ENCODE measurements around the gene SMYD3. TPM values are rescaled to one million over a fixed set of nuclear protein-coding genes. Genes with fewer than 3 reads are reported as not detected.

SMYD3 gene
- total and polyA plus RNA-seq, 2 of the 4 experiments (the other 2 are of a cell fraction) = 26.5 to 37.6 TPM

- H3K4me2 ChIP-seq (ENCODE audit: low read depth, low read length) = no peak overlapping the region
Measured at GRCh38 chr1:246364415-246364941, 142.6 kb downstream of the SMYD3 start.

More at GRCh38 chr1:246364415-246364941, 142.6 kb downstream of the SMYD3 start:
- Histone ChIP-seq H3K4me3 (ENCODE audit: insufficient read depth, low read depth, low read length) (no peak overlapping the region), H2BK120ac (ENCODE audit: low read depth, low read length) (no peak overlapping the region), H4K8ac (ENCODE audit: low read depth in 2 of 2, low read length in 2 of 2) (no peak overlapping the region), H2BK5ac (ENCODE audit: low read depth, low read length, poor library complexity, severe bottlenecking) (no peak overlapping the region), H3K9ac (ENCODE audit: low read depth, low read length) (no peak overlapping the region), H2BK15ac (ENCODE audit: low read depth, low read length) (no peak overlapping the region), H2AFZ (replicated peaks; ENCODE audit: low read length, poor library complexity) (no peak overlapping the region), H4K91ac (ENCODE audit: insufficient read depth, low read depth, low read length) (no peak overlapping the region), H3K27ac (ENCODE audit: insufficient read depth, low read length) (no peak overlapping the region), H3K4ac (ENCODE audit: low read depth, low read length) (no peak overlapping the region), H3K9me1 (ENCODE audit: insufficient read depth, low read length) (no peaks in the 10 kb centered on the region), H2AK5ac (ENCODE audit: low read depth, low read length) (no peak overlapping the region), H3K79me1 (ENCODE audit: low read depth in 1 of 2, low read length in 2 of 2) (0 out of 4 replicates have a peak, but pooled peaks cover 0 to 3% of the 10 kb centered on the region in 2 experiments), H3K14ac (replicated peaks; ENCODE audit: low read depth, low read length) (no peak overlapping the region), H4K5ac (ENCODE audit: low read depth, low read length) (no peak overlapping the region), H2BK20ac (ENCODE audit: low read depth, low read length) (no peak overlapping the region), H2AK9ac (replicated peaks; ENCODE audit: low read depth, low read length, poor library complexity) (no peak overlapping the region), H3K23ac (ENCODE audit: low read depth, low read length) (no peak overlapping the region), H3K4me1 (ENCODE audit: control insufficient read depth, insufficient read depth, low read length) (no peaks in the 10 kb centered on the region), H3K56ac (ENCODE audit: extremely low read depth, insufficient read depth, low read length) (no peak overlapping the region), H3K27me3 (ENCODE audit: control insufficient read depth, insufficient read depth, low read length) (no peaks in the 10 kb centered on the region), H3K36me3 (ENCODE audit: control insufficient read depth, insufficient read depth, low read length) (no peaks in the 10 kb centered on the region), H4K20me1 (ENCODE audit: insufficient read depth, low read length) (no peaks in the 10 kb centered on the region), H3K9me3 (ENCODE audit: control insufficient read depth, insufficient read depth, low read length) (no peaks in the 10 kb centered on the region), H3K18ac (ENCODE audit: low read depth, low read length) (no peak overlapping the region)
- TF ChIP-seq, protein P1, sequence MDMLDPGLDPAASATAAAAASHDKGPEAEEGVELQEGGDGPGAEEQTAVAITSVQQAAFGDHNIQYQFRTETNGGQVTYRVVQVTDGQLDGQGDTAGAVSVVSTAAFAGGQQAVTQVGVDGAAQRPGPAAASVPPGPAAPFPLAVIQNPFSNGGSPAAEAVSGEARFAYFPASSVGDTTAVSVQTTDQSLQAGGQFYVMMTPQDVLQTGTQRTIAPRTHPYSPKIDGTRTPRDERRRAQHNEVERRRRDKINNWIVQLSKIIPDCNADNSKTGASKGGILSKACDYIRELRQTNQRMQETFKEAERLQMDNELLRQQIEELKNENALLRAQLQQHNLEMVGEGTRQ (IDR thresholded peaks at IDR 0.05; ENCODE audit: low read depth, low read length) = no peak
- TF ChIP-seq ELK1 (IDR thresholded peaks at IDR 0.05; ENCODE audit: borderline replicate concordance, low read depth, low read length) = no peak
- no peak for TF ChIP-seq MAFK (IDR thresholded peaks at IDR 0.05; ENCODE audit: low read depth, low read length)
- TF ChIP-seq BHLHE40 (IDR thresholded peaks at IDR 0.05; ENCODE audit: low read depth, low read length) = no peak
- no peak for TF ChIP-seq MAZ (IDR thresholded peaks at IDR 0.05; ENCODE audit: borderline replicate concordance, low read depth, low read length)
- no peak for TF ChIP-seq SMC3 (IDR thresholded peaks at IDR 0.05; ENCODE audit: low read depth, low read length)
- TF ChIP-seq NFE2L2 (IDR thresholded peaks at IDR 0.05; ENCODE audit: low read depth, low read length) = no peak
- TF ChIP-seq RCOR1 (IDR thresholded peaks at IDR 0.05; ENCODE audit: insufficient replicate concordance, low read length) = no peak
- DNase-seq = no peak
- dilution Hi-C loops (cut with HindIII; ENCODE audit: low sequenced_read_pairs, unreplicated experiment) = no loop called here
- in situ Hi-C loops (cut with MboI; ENCODE audit: low sequenced_read_pairs) = no loop called here
- POLR2A ChIA-PET (ENCODE audit: unreplicated experiment) = no interaction called here
- WGBS, 2 experiments (ENCODE audit: extremely low coverage in 2 of 2, insufficient read length in 1 of 2) = no CpG with 5 or more reads among the region's 6 CpGs
- CTCF ChIA-PET = no interaction called here
- intact Hi-C loops (cut with micrococcal nuclease) = no loop called here
- no TSS peak for BruUV-seq (replicated peaks)
- no peak for ATAC-seq (ENCODE audit: low read depth)
